Gastroesophageal sphincter (tissue), 3 donors: ENCODE data around the gene NUDT2.

Source experiments
- POLR2AphosphoS5 ChIP-seq: sonication (generic); formaldehyde crosslinking; IDR thresholded peaks from one replicate; pipeline ENCODE4 v1.6.1; 2017; ENCODE audit warnings: antibody characterized with exemption
- TF ChIP-seq, protein P1 (sequence below), 4 experiments: fragments of 200-600 bp in 2 of 4; fragments of 450-650 bp in 2 of 4; sonication (generic) in 1 of 4; IDR thresholded peaks; one replicate each; pipeline ENCODE4 v1.5.1; 2017 to 2019; ENCODE audit warnings: antibody characterized with exemption in 4 of 4, mild to moderate bottlenecking in 2 of 4, moderate library complexity in 2 of 4

DNA sequence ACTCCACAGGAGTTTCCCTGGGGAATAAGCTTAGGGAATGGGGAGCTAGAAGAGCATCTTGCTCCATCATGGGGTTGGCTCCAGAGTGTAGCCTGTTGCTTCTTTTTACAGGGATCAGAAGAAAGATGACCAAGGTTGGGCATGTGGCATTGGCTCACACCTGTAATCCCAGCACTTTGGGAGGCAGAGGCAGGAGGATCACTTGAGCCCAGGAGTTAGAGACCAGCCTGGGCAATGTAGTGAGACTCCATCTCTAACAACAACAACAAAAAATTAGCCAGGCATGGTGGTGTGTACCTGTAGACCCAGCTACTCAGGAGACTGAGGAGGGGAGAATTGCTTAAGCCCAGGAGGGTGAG is 18.4 kb downstream of the NUDT2 start:
- TF ChIP-seq POLR2AphosphoS5 = no peak
- TF ChIP-seq, protein P1, sequence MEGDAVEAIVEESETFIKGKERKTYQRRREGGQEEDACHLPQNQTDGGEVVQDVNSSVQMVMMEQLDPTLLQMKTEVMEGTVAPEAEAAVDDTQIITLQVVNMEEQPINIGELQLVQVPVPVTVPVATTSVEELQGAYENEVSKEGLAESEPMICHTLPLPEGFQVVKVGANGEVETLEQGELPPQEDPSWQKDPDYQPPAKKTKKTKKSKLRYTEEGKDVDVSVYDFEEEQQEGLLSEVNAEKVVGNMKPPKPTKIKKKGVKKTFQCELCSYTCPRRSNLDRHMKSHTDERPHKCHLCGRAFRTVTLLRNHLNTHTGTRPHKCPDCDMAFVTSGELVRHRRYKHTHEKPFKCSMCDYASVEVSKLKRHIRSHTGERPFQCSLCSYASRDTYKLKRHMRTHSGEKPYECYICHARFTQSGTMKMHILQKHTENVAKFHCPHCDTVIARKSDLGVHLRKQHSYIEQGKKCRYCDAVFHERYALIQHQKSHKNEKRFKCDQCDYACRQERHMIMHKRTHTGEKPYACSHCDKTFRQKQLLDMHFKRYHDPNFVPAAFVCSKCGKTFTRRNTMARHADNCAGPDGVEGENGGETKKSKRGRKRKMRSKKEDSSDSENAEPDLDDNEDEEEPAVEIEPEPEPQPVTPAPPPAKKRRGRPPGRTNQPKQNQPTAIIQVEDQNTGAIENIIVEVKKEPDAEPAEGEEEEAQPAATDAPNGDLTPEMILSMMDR (IDR thresholded peaks at IDR 0.05) = no peak
